Heart right ventricle (tissue), 16 donors: ENCODE data around the gene TWF2. TPM values are rescaled to one million over a fixed set of nuclear protein-coding genes. Genes with fewer than 3 reads are reported as not detected.
A peak's percentile ranks its signal among the peaks of the same experiment; 100 is the strongest.
"Not testable (repeated sequence)": the region's sequence is repeated elsewhere in the genome, so short reads cannot be mapped to it uniquely, and the experiment has no call there.

ENCODE experiments used
- ATAC-seq, 8 donors: fragments of 200-7000 bp; cut with Tn5 transposase; one replicate each; pipeline ENCODE4 v1.9.1; 2020; ENCODE audit warnings: mild to moderate bottlenecking in 8 of 8, moderate library complexity in 8 of 8, moderate number of reproducible peaks in 1 of 8
- DNase-seq, 2 donors: peaks; one replicate each; pipeline ENCODE4 v3.0.0-alpha.2; 2020
- H3K27ac ChIP-seq, 10 donors: fragments of 200-600 bp; sonication (generic) in 2 of 10; one replicate each; pipeline versions ENCODE4 v1.5.0 to v1.8.0; 2020 to 2022; ENCODE audit warnings: mild to moderate bottlenecking in 3 of 10
- H3K27me3 ChIP-seq, 7 donors: fragments of 200-600 bp; one replicate each; pipeline ENCODE4 v1.8.0; 2021 to 2022; ENCODE audit warnings: mild to moderate bottlenecking in 2 of 7
- H3K36me3 ChIP-seq, 9 donors: fragments of 200-600 bp; sonication (generic) in 1 of 9; one replicate each; pipeline versions ENCODE4 v1.5.0 to v1.8.0; 2020 to 2022; ENCODE audit warnings: mild to moderate bottlenecking in 2 of 9
- H3K4me1 ChIP-seq, 9 donors: fragments of 200-600 bp; sonication (generic) in 1 of 9; one replicate each; pipeline versions ENCODE4 v1.5.0 to v1.8.0; 2020 to 2022; ENCODE audit warnings: mild to moderate bottlenecking in 4 of 9
- H3K4me3 ChIP-seq, 10 donors: fragments of 200-600 bp; sonication (generic) in 2 of 10; one replicate each; pipeline versions ENCODE4 v1.5.0 to v1.8.0; 2020 to 2022; ENCODE audit warnings: mild to moderate bottlenecking in 7 of 10, moderate library complexity in 2 of 10
- H3K9me3 ChIP-seq, 11 donors: fragments of 200-600 bp in 10 of 11; sonication (generic) in 2 of 11; one replicate each; pipeline versions ENCODE4 v1.5.0 to v1.8.0; 2013 to 2022; ENCODE audit warnings: mild to moderate bottlenecking in 2 of 11, control low read depth in 1 of 11, moderate library complexity in 1 of 11
- CTCF ChIP-seq, 9 donors: fragments of 200-600 bp; sonication (generic) in 2 of 9; IDR thresholded peaks; one replicate each; pipeline versions ENCODE4 v1.5.0 to v1.8.0; 2021 to 2022; ENCODE audit warnings: antibody characterized with exemption in 9 of 9, mild to moderate bottlenecking in 5 of 9, moderate library complexity in 1 of 9
- WGBS, 2 donors: extraction: QIAGEN DNeasy Blood & Tissue Kit; methylation state at CpG; one replicate each; pipeline ENCODE4 v1.1.7; 2013; ENCODE audit warnings: inconsistent platforms in 1 of 2; 5-methylcytosine and 5-hydroxymethylcytosine counted together
- intact Hi-C, 10 donors: fragments of 100-400 bp; cut with DNase I; formaldehyde crosslinking; loops; one replicate each; pipeline versions ENCODE4 v1.11.1 to v1.14.2; 2022
- polyA plus RNA-seq, 2 donors: library from polyadenylated mRNA; stranded (reverse); fragments of 200-250 nt; gene quantifications; one replicate each; pipeline ENCODE4 v1.2.3, GENCODE V29; 2013
- total RNA-seq, 10 donors: library from RNA; stranded (reverse); fragmentation: NEBNext Ultra II Directional in 3 of 10; extraction: Animal tissue kit (Norgen Biotek cat#: 25700) in 3 of 10; gene quantifications; one replicate each; pipeline versions ENCODE4 v1.2.1 to v1.2.4, GENCODE V29; 2021 to 2023
- donor health status: Arrhythmogenic right ventricular cardiomyopathy.
- donor health status: ischemic (EF 13 %, LVEDD 7.1; RV severe dilation, severe dysfunction).
- donor health status: healthy with polysubstance abuse.
- donor health status: DM: no; HTN: yes; CAD: no.
- donor health status: DM: no; HTN: no; CAD: no.
- donor health status: ischemic (EF 25% LVEDD 6.9; RV normal size, moderate dysfunction).
- donor health status: ischemic (EF 25% LVEDD 5.7; RV mildly dilated, moderate dysfunction).
- donor health status: healthy.
- donor health status: DM: yes; HTN: yes; CAD: no.
- donor health status: Ischemic cardiomyopathy.
- donor health status: ischemic (EF 35%, LVEDD 5.7; RV mildly dilated, moderate dysfunction).
- donor health status: nonischemic (EF 11% LVEDD 7.7; RV severe dilation, severe dysfunction).
- donor health status: DM: yes; HTN: yes; CAD: no.
- donor health status: PGD.
- donor health status: ischemic (EF 29% LVEDD 5.4; RV normal size, mild dysfunction).
- donor health status: nonischemic (EF 23%, LVEDD 6.1; RV moderate dilation, normal function).

TWF2 gene
- total and polyA plus RNA-seq, 12 donors = 44.7 to 148 (median 96.0) TPM

GRCh38 chr3:52278510-52279069 lies 39.6 kb upstream of the TWF2 start, which contains the start of gene WDR82:
TSS of gene WDR82 (minus strand) at chr3:52278649. CDS start at chr3:52278361, 288 bp downstream.
- TF ChIP-seq CTCF (IDR thresholded peaks at IDR 0.05) = peak in 8 of 9 donors; percentile 27 to 74 (median 63)
- peaks cover 0 to 32% (median 0%) of the 10 kb centered on the region in 9 donors for H3K36me3 ChIP-seq
- DNase-seq (peak; percentile 97 to 99), ATAC-seq (peak; percentile 95 to 97 (median 97))
- H3K4me1 ChIP-seq = peaks cover 3 to 73% (median 57%) of the 10 kb centered on the region in 9 donors
- H3K9me3 ChIP-seq = no peaks in the 10 kb centered on the region
- H3K27ac ChIP-seq = peak within 1 kb of the TSS; percentile 91 to 100 (median 97)
- H3K4me3 ChIP-seq = peak within 1 kb of the TSS; percentile 58 to 95 (median 87)
- WGBS, 2 donors = 0 to 1% methylated on average over 55 to 58 of the region's 58 CpGs
- no peaks in the 10 kb centered on the region for H3K27me3 ChIP-seq
- intact Hi-C loops = loop anchor here in 7 of 10 donors (2.0 to 5.0 kb wide), 5 partner anchors 36 to 126 kb away; partner anchors contain the start of genes TWF2 (in 5 of the 7) and POC1A (in 1 of the 7)

- TF ChIP-seq CTCF (IDR thresholded peaks at IDR 0.05) = peak in 8 of 9 donors; percentile 11 to 60 (median 40)
- ATAC-seq (peak; percentile 70 to 88 (median 80)), DNase-seq (no peak)
- peaks cover 3 to 78% (median 63%) of the 10 kb centered on the region in 9 donors for H3K4me1 ChIP-seq
- 0% methylated on average over 50 to 54 of the region's 54 CpGs for WGBS, 2 donors
- peaks cover 0 to 35% (median 0%) of the 10 kb centered on the region in 9 donors for H3K36me3 ChIP-seq
- H3K4me3 ChIP-seq = peak overlapping the region; percentile 58 to 95 (median 87)
- no peaks in the 10 kb centered on the region for H3K9me3 ChIP-seq
- intact Hi-C loops = loop anchor here in 8 of 10 donors (2.0 to 5.0 kb wide), 6 partner anchors 36 to 126 kb away; partner anchors contain the start of genes TWF2 (in 5 of the 8) and POC1A (in 1 of the 8)
- no peaks in the 10 kb centered on the region for H3K27me3 ChIP-seq
- H3K27ac ChIP-seq = peak overlapping the region; percentile 91 to 100 (median 97)
Measured at GRCh38 chr3:52277972-52278509, 39.1 kb upstream of the TWF2 start.

- intact Hi-C loops = loop anchor here in 8 of 10 donors (2.0 to 5.0 kb wide), 5 partner anchors 35 to 125 kb away; partner anchors contain the start of genes TWF2 (in 4 of the 8) and POC1A (in 1 of the 8)
- Histone ChIP-seq H3K36me3 (peaks cover 0 to 38% (median 0%) of the 10 kb centered on the region in 9 donors), H3K4me3 (peak overlapping the region; percentile 58 to 95 (median 87)), H3K27ac (peak overlapping the region; percentile 91 to 100 (median 97)), H3K9me3 (no peaks in the 10 kb centered on the region), H3K4me1 (peaks cover 3 to 80% (median 70%) of the 10 kb centered on the region in 9 donors), H3K27me3 (no peaks in the 10 kb centered on the region)
- WGBS, 2 donors = 1% methylated on average over 28 of the region's 28 CpGs
- ATAC-seq (peak; percentile 23 to 60 (median 56)), DNase-seq (peak; percentile 85 to 86)
- no peak for TF ChIP-seq CTCF (IDR thresholded peaks at IDR 0.05)
Measured at GRCh38 chr3:52277071-52277964, 38.4 kb upstream of the TWF2 start.

- Histone ChIP-seq H3K27ac (peak overlapping the region in 2 of 10 donors; percentile 99 to 100), H3K4me1 (peaks cover 3 to 86% (median 85%) of the 10 kb centered on the region in 9 donors), H3K36me3 (peaks cover 0 to 52% (median under 1%) of the 10 kb centered on the region in 9 donors), H3K4me3 (peak overlapping the region in 2 of 10 donors; percentile 62 to 92)
- 90 to 93% methylated on average over 18 of the region's 18 CpGs for WGBS, 2 donors
- intact Hi-C loops = loop anchor here in 8 of 10 donors (5.0 kb wide), 4 partner anchors 32 to 122 kb away; partner anchors contain the start of genes TWF2 (in 5 of the 8) and POC1A (in 1 of the 8)
- ATAC-seq, DNase-seq, H3K9me3 ChIP-seq, H3K27me3 ChIP-seq: not testable (repeated sequence)
Measured at GRCh38 chr3:52274781-52275180, 35.8 kb upstream of the TWF2 start.
